Neutrophil (primary cell): ENCODE results near the gene SLC35B4.
"Not testable (repeated sequence)": the region's sequence is repeated elsewhere in the genome, so short reads cannot be mapped to it uniquely, and the experiment has no call there.

ENCODE experiments used
- H3K27ac ChIP-seq: fragments of 200-600 bp; sonication (generic); 2 replicates; pipeline ENCODE4 v1.5.1; 2016; ENCODE audit warnings: mild to moderate bottlenecking, moderate library complexity
- H3K27me3 ChIP-seq: fragments of 200-600 bp; sonication (generic); 2 replicates; pipeline ENCODE4 v1.6.0; 2016; ENCODE audit warnings: mild to moderate bottlenecking
- H3K36me3 ChIP-seq: fragments of 200-600 bp; sonication (generic); 2 replicates; pipeline ENCODE4 v1.5.1; 2017
- H3K4me1 ChIP-seq, 2 experiments: fragments of 200-600 bp in 1 of 2; sonication (generic) in 1 of 2; 1 replicate in 1 of 2; 2 replicates in 1 of 2; pipeline versions ENCODE4 v1.5.1 to v1.6.1; 2013 to 2016; ENCODE audit warnings: low read depth in 1 of 2, low read length in 1 of 2, mild to moderate bottlenecking in 1 of 2, moderate library complexity in 1 of 2; ENCODE audit not compliant: control insufficient read depth in 1 of 2, insufficient read depth in 1 of 2
- H3K4me3 ChIP-seq, 2 experiments: fragments of 200-600 bp in 1 of 2; sonication (generic) in 1 of 2; 1 replicate in 1 of 2; 2 replicates in 1 of 2; pipeline ENCODE4 v1.5.1; 2013 to 2016; ENCODE audit warnings: low read depth in 1 of 2, low read length in 1 of 2, mild to moderate bottlenecking in 1 of 2, moderate library complexity in 1 of 2
- H3K9me3 ChIP-seq: fragments of 200-600 bp; sonication (generic); 2 replicates; pipeline ENCODE4 v1.5.1; 2016
- TF ChIP-seq, protein P1 (sequence below): fragments of 200-600 bp; sonication (generic); IDR thresholded peaks from 2 replicates; pipeline ENCODE4 v1.5.1; 2016; ENCODE audit warnings: antibody characterized with exemption

Gene SLC35B4

GRCh38 chr7:134301592-134301991, 15.1 kb downstream of the SLC35B4 start:
- H3K4me1 ChIP-seq, result no peaks in the 10 kb centered on the region
- TF ChIP-seq, protein P1, sequence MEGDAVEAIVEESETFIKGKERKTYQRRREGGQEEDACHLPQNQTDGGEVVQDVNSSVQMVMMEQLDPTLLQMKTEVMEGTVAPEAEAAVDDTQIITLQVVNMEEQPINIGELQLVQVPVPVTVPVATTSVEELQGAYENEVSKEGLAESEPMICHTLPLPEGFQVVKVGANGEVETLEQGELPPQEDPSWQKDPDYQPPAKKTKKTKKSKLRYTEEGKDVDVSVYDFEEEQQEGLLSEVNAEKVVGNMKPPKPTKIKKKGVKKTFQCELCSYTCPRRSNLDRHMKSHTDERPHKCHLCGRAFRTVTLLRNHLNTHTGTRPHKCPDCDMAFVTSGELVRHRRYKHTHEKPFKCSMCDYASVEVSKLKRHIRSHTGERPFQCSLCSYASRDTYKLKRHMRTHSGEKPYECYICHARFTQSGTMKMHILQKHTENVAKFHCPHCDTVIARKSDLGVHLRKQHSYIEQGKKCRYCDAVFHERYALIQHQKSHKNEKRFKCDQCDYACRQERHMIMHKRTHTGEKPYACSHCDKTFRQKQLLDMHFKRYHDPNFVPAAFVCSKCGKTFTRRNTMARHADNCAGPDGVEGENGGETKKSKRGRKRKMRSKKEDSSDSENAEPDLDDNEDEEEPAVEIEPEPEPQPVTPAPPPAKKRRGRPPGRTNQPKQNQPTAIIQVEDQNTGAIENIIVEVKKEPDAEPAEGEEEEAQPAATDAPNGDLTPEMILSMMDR, result no peak
- H3K4me3 ChIP-seq, result no peak overlapping the region
- peaks cover 16% of the 10 kb centered on the region for H3K36me3 ChIP-seq
- H3K27ac ChIP-seq, result no peak overlapping the region
- H3K9me3 ChIP-seq, result no peaks in the 10 kb centered on the region
- no peaks in the 10 kb centered on the region for H3K27me3 ChIP-seq

- Histone ChIP-seq H3K27ac (no peak overlapping the region), H3K4me3 (no peak overlapping the region), H3K27me3 (no peaks in the 10 kb centered on the region), H3K36me3 (peaks cover 20% of the 10 kb centered on the region), H3K4me1 (no peaks in the 10 kb centered on the region), H3K9me3 (no peaks in the 10 kb centered on the region)
- TF ChIP-seq, protein P1, result no peak
Observed at GRCh38 chr7:134300988-134301387, 15.7 kb downstream of the SLC35B4 start.

DNA sequence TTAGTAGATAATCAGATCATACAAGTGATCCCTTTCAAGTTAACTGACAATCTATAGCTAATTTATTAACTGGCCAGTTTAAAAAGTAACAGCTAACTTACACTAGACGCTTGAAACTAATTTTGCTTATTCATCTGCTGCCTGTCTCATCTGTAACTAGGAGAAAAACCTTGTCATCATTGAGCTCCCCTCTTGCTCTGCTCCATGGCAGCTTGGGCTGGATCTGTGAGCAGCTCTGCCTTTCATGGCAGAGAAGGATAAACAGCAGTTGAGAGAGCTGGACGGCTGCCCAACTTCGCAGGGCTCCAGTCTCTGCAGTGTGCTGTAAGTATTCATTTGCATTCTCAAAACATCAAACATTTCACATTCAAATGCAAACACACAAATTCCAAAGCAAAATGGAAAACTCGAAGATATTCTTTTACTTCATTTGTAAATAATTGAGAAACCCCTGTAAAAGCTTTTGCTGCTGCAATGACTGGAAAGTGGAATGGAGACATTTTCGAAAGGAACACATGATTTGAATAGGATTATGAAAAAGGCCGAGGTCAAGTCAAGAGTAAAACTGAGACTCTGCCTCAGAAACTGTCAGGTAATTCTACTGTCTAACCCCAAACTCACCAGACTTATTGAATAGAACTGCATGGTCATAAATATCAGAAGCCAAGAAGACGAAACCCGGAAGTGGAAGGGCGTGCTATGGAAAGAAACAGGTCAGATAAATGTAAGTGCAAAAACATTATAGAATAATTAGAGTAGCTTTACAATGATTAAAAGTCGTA, 17.6 kb downstream of the SLC35B4 start:
- no peak overlapping the region for H3K4me3 ChIP-seq
- H3K9me3 ChIP-seq, result no peaks in the 10 kb centered on the region
- H3K27me3 ChIP-seq, result no peaks in the 10 kb centered on the region
- no peaks in the 10 kb centered on the region for H3K4me1 ChIP-seq
- TF ChIP-seq, protein P1, result no peak
- H3K27ac ChIP-seq, result no peak overlapping the region
- H3K36me3 ChIP-seq, result peaks cover 24% of the 10 kb centered on the region

DNA sequence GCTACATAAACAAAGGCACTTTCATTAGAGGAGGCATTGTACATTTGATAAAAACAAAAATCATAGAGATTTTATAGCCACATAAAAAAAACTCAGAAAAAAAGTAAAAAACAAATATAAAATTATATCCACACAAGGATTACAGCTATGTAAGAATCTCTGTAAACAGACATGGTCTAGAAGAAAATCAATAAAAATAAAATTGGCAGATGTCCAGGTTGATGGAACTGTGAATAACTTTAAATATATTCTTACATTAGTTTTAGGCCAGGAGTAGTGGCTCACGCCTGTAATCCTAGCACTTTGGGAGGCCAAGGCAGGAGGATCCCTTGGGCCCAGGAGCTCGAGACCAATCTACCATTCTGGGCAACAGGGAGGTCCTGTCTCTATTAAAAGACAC, 19.2 kb downstream of the SLC35B4 start:
- Histone ChIP-seq H3K4me3 (no peak overlapping the region), H3K27me3 (no peaks in the 10 kb centered on the region), H3K4me1 (no peaks in the 10 kb centered on the region), H3K27ac (no peak overlapping the region), H3K36me3 (peaks cover 19% of the 10 kb centered on the region), H3K9me3 (no peaks in the 10 kb centered on the region)
- TF ChIP-seq, protein P1, result no peak

DNA sequence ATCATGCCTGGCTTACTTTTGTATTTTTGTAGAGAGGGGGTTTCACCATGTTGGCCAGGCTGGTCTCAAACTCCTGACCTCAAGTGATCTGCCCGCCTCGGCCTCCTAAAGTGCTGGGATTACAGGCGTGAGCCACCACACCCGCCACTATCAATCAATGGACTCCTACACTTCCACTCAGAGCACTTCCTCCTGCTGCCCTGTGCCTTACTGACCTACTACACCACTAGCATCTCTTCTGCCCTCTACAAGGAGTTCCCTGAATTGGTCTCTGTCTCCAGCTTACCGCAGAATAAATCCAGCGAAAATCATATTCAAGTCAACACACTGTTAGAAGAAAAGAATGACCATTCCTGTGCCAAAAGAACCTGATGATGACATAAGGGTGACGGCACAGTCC, 20.7 kb downstream of the SLC35B4 start:
- H3K9me3 ChIP-seq, H3K27ac ChIP-seq, H3K4me1 ChIP-seq, H3K27me3 ChIP-seq, H3K4me3 ChIP-seq: not testable (repeated sequence)
- peaks cover 19% of the 10 kb centered on the region for H3K36me3 ChIP-seq

GRCh38 chr7:134293002-134293740, 23.6 kb downstream of the SLC35B4 start:
- H3K4me3 ChIP-seq, result no peak overlapping the region
- TF ChIP-seq, protein P1, result no peak
- no peaks in the 10 kb centered on the region for H3K4me1 ChIP-seq
- H3K36me3 ChIP-seq, result peaks cover 9% of the 10 kb centered on the region
- H3K27ac ChIP-seq, result no peak overlapping the region
- H3K9me3 ChIP-seq, result no peaks in the 10 kb centered on the region
- H3K27me3 ChIP-seq, result no peaks in the 10 kb centered on the region
